Measurements from ENCODE around the gene MICAL1.

Gene MICAL1

GRCh38 chr6:109477725-109478124, 22.2 kb upstream of the MICAL1 start:
- ChIA-PET POLR2A (no interaction called here), CTCF (interaction anchor here (1.5 kb wide), 1 partner anchor 8 kb away, joined by 5 read pairs; no protein-coding TSS in a partner anchor)
- TF ChIP-seq CTCF (IDR thresholded peaks at IDR 0.05; ENCODE audit: control extremely low read depth, extremely low read depth, low read depth, missing control alignments) = no peak
- DNase-seq (ENCODE audit: extremely low spot score) = no peak

GRCh38 chr6:109477184-109477583, 21.6 kb upstream of the MICAL1 start:
- ChIA-PET CTCF (no interaction called here), POLR2A (no interaction called here)
- TF ChIP-seq CTCF (IDR thresholded peaks at IDR 0.05; ENCODE audit: control extremely low read depth, extremely low read depth, low read depth, missing control alignments) = no peak
- no peak for DNase-seq (ENCODE audit: extremely low spot score)

- ChIA-PET CTCF (interaction anchor here (1.5 kb wide), 1 partner anchor 14 kb away, joined by 4 read pairs; no protein-coding TSS in a partner anchor), POLR2A (no interaction called here)
- TF ChIP-seq CTCF (IDR thresholded peaks at IDR 0.05; ENCODE audit: control extremely low read depth, extremely low read depth, low read depth, missing control alignments) = no peak
These were observed 20.1 kb upstream of the MICAL1 start for GRCh38 chr6:109475625-109476024.

GRCh38 chr6:109474995-109475394, 19.4 kb upstream of the MICAL1 start:
- ChIA-PET POLR2A (no interaction called here), CTCF (interaction anchor here (1.2 kb wide), 1 partner anchor 12 kb away, joined by 3 read pairs; no protein-coding TSS in a partner anchor)
- DNase-seq (ENCODE audit: extremely low spot score) = no peak
- TF ChIP-seq CTCF (IDR thresholded peaks at IDR 0.05; ENCODE audit: control extremely low read depth, extremely low read depth, low read depth, missing control alignments) = no peak

More at GRCh38 chr6:109475625-109476024, 20.1 kb upstream of the MICAL1 start:
- no peak for DNase-seq (ENCODE audit: extremely low spot score)

GRCh38 chr6:109473120-109473519, 17.5 kb upstream of the MICAL1 start:
- TF ChIP-seq CTCF (IDR thresholded peaks at IDR 0.05; ENCODE audit: control extremely low read depth, extremely low read depth, low read depth, missing control alignments) = no peak
- POLR2A ChIA-PET = interaction anchor here (0.5 kb wide), 1 partner anchor 9 kb away, joined by 3 read pairs; no protein-coding TSS in a partner anchor
- DNase-seq (ENCODE audit: extremely low spot score) = no peak
- CTCF ChIA-PET = interaction anchor here (0.9 to 5.4 kb wide), 3 partner anchors 9 to 15 kb away, joined by 3 to 45 read pairs (median 8); partner anchors contain the start of gene MICAL1

- peak; percentile 26 for TF ChIP-seq CTCF (IDR thresholded peaks at IDR 0.05; ENCODE audit: control extremely low read depth, extremely low read depth, low read depth, missing control alignments)
- DNase-seq (ENCODE audit: extremely low spot score) = peak; percentile 32
- POLR2A ChIA-PET = interaction anchor here (0.5 kb wide), 1 partner anchor 10 kb away, joined by 3 read pairs; no protein-coding TSS in a partner anchor
- CTCF ChIA-PET = interaction anchor here (0.9 to 5.4 kb wide), 4 partner anchors 8 to 14 kb away, joined by 3 to 45 read pairs (median 6); partner anchors contain the start of gene MICAL1
These were observed 16.8 kb upstream of the MICAL1 start for GRCh38 chr6:109472132-109472995.

All from GM10248 (cell line).